A673 (cell line): ENCODE measurements around the gene CCM2. TPM values are rescaled to one million over a fixed set of nuclear protein-coding genes. Genes with fewer than 3 reads are reported as not detected.

Source experiments
- BruUV-seq: library from RNA; stranded (reverse); fragments of 400-500 nt; replicated peaks from 2 replicates; lab custom pipeline; 2021; lab: Mats Ljungman, UMichigan
- CTCF ChIA-PET: fragments of 300-600 bp; sonication (Branson Sonifier 250); formaldehyde crosslinking; loops from one replicate; lab custom pipeline; 2022; ENCODE audit warnings: antibody characterized with exemption; lab: Charles Lee
- POLR2A ChIA-PET: fragments of 300-600 bp; sonication (Branson Sonifier 250); formaldehyde crosslinking; loops from one replicate; lab custom pipeline; 2022; ENCODE audit warnings: antibody characterized with exemption; ENCODE audit not compliant: low non-redundant PET; lab: Charles Lee
- DNase-seq: peaks from one replicate; pipeline ENCODE4 v3.0.0-alpha.2; 2015; ENCODE audit warnings: low spot score
- H3K27ac ChIP-seq: fragments of 200-600 bp; sonication (generic); 2 replicates; pipeline ENCODE4 v1.5.1; 2016; ENCODE audit warnings: mixed run types, low read depth, mild to moderate bottlenecking, mixed read lengths, antibody characterized with exemption, low read length; ENCODE audit not compliant: poor library complexity, severe bottlenecking
- H3K27me3 ChIP-seq: fragments of 200-600 bp; sonication (generic); replicated peaks from 2 replicates; pipeline ENCODE4 v1.6.1; 2017; ENCODE audit warnings: mixed run types, low read depth, mild to moderate bottlenecking, mixed read lengths, antibody characterized with exemption, low read length; ENCODE audit not compliant: insufficient read depth, poor library complexity
- H3K36me3 ChIP-seq: fragments of 200-600 bp; sonication (generic); 2 replicates; pipeline ENCODE4 v1.6.1; 2016; ENCODE audit warnings: mixed run types, mild to moderate bottlenecking, mixed read lengths, antibody characterized with exemption, low read length; ENCODE audit not compliant: insufficient read depth, poor library complexity, severe bottlenecking
- H3K4me1 ChIP-seq: fragments of 200-600 bp; sonication (generic); 2 replicates; pipeline ENCODE4 v1.6.1; 2017; ENCODE audit warnings: mixed run types, mild to moderate bottlenecking, mixed read lengths, antibody characterized with exemption, low read length; ENCODE audit not compliant: insufficient read depth, poor library complexity, severe bottlenecking
- H3K4me3 ChIP-seq: fragments of 200-600 bp; sonication (generic); 2 replicates; pipeline ENCODE4 v1.5.1; 2016; ENCODE audit warnings: low read depth, mixed run types, mild to moderate bottlenecking, mixed read lengths, low read length; ENCODE audit not compliant: poor library complexity, severe bottlenecking
- H3K9me3 ChIP-seq: fragments of 200-600 bp; sonication (generic); 2 replicates; pipeline ENCODE4 v1.6.1; 2016; ENCODE audit warnings: mixed run types, low read depth, mild to moderate bottlenecking, mixed read lengths, antibody characterized with exemption, low read length; ENCODE audit not compliant: poor library complexity, severe bottlenecking
- CTCF ChIP-seq: fragments of 300-800, 200-600 bp; sonication (generic); conservative IDR thresholded peaks from 2 replicates; pipeline ENCODE4 v1.5.1; 2017; ENCODE audit warnings: low read depth, mild to moderate bottlenecking, antibody characterized with exemption, low read length, moderate library complexity, mixed read lengths
- EZH2 ChIP-seq: fragments of 200-600 bp; sonication (generic); IDR thresholded peaks from 2 replicates; pipeline ENCODE4 v1.6.1; 2017; ENCODE audit warnings: borderline replicate concordance, low read depth, mild to moderate bottlenecking, mixed read lengths, antibody characterized with exemption, low read length; ENCODE audit not compliant: poor library complexity, severe bottlenecking
- intact Hi-C: fragments of 100-400 bp; cut with micrococcal nuclease; formaldehyde crosslinking; loops from one replicate; pipeline ENCODE4 v1.10.0; 2022; ENCODE audit not compliant: unreplicated experiment
- total RNA-seq: library from RNA; stranded (reverse); gene quantifications from 2 replicates; pipeline ENCODE4 v1.2.3, GENCODE V29; 2021

The CCM2 gene
- total RNA-seq, 1 experiment from 2014 or later = 35.2 TPM

- no peaks in the 10 kb centered on the region for H3K9me3 ChIP-seq
- POLR2A ChIA-PET = no interaction called here
- DNase-seq = no peak
- no peaks in the 10 kb centered on the region for H3K36me3 ChIP-seq
- intact Hi-C loops = no loop called here
- TF ChIP-seq EZH2 = no peak
- TF ChIP-seq CTCF = no peak
- H3K27me3 ChIP-seq = no peaks in the 10 kb centered on the region
- H3K4me3 ChIP-seq = no peak overlapping the region
- no peak overlapping the region for H3K27ac ChIP-seq
- CTCF ChIA-PET = no interaction called here
- H3K4me1 ChIP-seq = no peaks in the 10 kb centered on the region
- no TSS peak for BruUV-seq
Measured at GRCh38 chr7:45123913-45124710, 124.1 kb downstream of the CCM2 start.

GRCh38 chr7:45125193-45125904 lies 125.3 kb downstream of the CCM2 start:
- BruUV-seq = no TSS peak
- ChIA-PET CTCF (no interaction called here), POLR2A (no interaction called here)
- Histone ChIP-seq H3K27ac (no peak overlapping the region), H3K4me3 (no peak overlapping the region), H3K36me3 (no peaks in the 10 kb centered on the region), H3K27me3 (no peaks in the 10 kb centered on the region), H3K4me1 (no peaks in the 10 kb centered on the region), H3K9me3 (no peaks in the 10 kb centered on the region)
- TF ChIP-seq CTCF = no peak
- no peak for TF ChIP-seq EZH2
- intact Hi-C loops = no loop called here
- DNase-seq = no peak

Other genes starting within 250 kb of the CCM2 start
- gene PPIA, start 203.5 kb upstream of the CCM2 start, total RNA-seq = 2,816 and 3,047 TPM in 2 replicates
- 272 and 291 TPM in 2 replicates for gene H2AZ2, start 152.1 kb upstream of the CCM2 start, total RNA-seq
- 25.3 and 27.4 TPM in 2 replicates for gene PURB, start 114.7 kb upstream of the CCM2 start, total RNA-seq
- 0.17 and 0.20 TPM in 2 replicates for gene MYO1G, start 21.2 kb upstream of the CCM2 start, total RNA-seq
- 1.1 and 1.6 TPM in 2 replicates for gene NACAD, start 88.8 kb downstream of the CCM2 start, total RNA-seq
- 127 and 136 TPM in 2 replicates for gene TBRG4, start 111.5 kb downstream of the CCM2 start, total RNA-seq
- gene RAMP3, start 157.6 kb downstream of the CCM2 start, total RNA-seq = not detected in 2 replicates